Activated CD4-positive, alpha-beta T cell treated with anti-CD3 and anti-CD28 coated beads for 24 hours (primary cell): ENCODE measurements around the gene TLX1.

ENCODE experiments used
- DNase-seq, 2 donors: peaks; one replicate each; pipeline ENCODE4 v3.0.0-alpha.2; 2020; ENCODE audit warnings: low read depth in 2 of 2

Gene TLX1

GRCh38 chr10:101130984-101131961 is at the start of gene TLX1:
Gene TLX1, plus strand, starts transcription at chr10:101131300. Its CDS starts 242 bp downstream, at chr10:101131542.
- no peak for DNase-seq

- no peak for DNase-seq
These were observed 45.3 kb upstream of the TLX1 start for GRCh38 chr10:101085846-101086245.

- DNase-seq: no peak
These were observed 43.7 kb upstream of the TLX1 start for GRCh38 chr10:101087376-101087775.

GRCh38 chr10:101087965-101088364 is 43.1 kb upstream of the TLX1 start:
- DNase-seq: no peak

GRCh38 chr10:101089520-101090299 is 41.4 kb upstream of the TLX1 start:
- DNase-seq: no peak

- no peak for DNase-seq
These were observed 40.5 kb upstream of the TLX1 start for GRCh38 chr10:101090597-101090996.

- DNase-seq: no peak
These were observed 39.4 kb upstream of the TLX1 start for GRCh38 chr10:101091546-101092290.

- DNase-seq: no peak
These were observed 38.2 kb upstream of the TLX1 start for GRCh38 chr10:101092881-101093354.

- no peak for DNase-seq
These were observed 36.8 kb upstream of the TLX1 start for GRCh38 chr10:101094121-101094879.

GRCh38 chr10:101095004-101095403 is 36.1 kb upstream of the TLX1 start:
- no peak for DNase-seq

GRCh38 chr10:101095550-101096213 is 35.4 kb upstream of the TLX1 start:
- DNase-seq: peak; percentile 55 to 69

GRCh38 chr10:101096378-101096777 is 34.7 kb upstream of the TLX1 start:
- DNase-seq: no peak

GRCh38 chr10:101097881-101098280 is 33.2 kb upstream of the TLX1 start:
- DNase-seq: no peak

- no peak for DNase-seq
These were observed 31.2 kb upstream of the TLX1 start for GRCh38 chr10:101099901-101100300.

GRCh38 chr10:101101372-101101881 is 29.7 kb upstream of the TLX1 start:
- no peak for DNase-seq

GRCh38 chr10:101103430-101103829 is 27.7 kb upstream of the TLX1 start:
- no peak for DNase-seq

GRCh38 chr10:101106351-101106750 is 24.7 kb upstream of the TLX1 start:
- DNase-seq: no peak

GRCh38 chr10:101107771-101108170 is 23.3 kb upstream of the TLX1 start:
- DNase-seq: no peak

GRCh38 chr10:101110856-101111523 is 20.1 kb upstream of the TLX1 start:
- DNase-seq: no peak

- no peak for DNase-seq
These were observed 19.6 kb upstream of the TLX1 start for GRCh38 chr10:101111547-101111946.
